ENCODE measurements around the gene SRRT. TPM values are rescaled to one million over a fixed set of nuclear protein-coding genes. Genes with fewer than 3 reads are reported as not detected.

The SRRT gene
- total and polyA plus RNA-seq, 2 donors (not counting 3 experiments of a cell fraction or from before 2014, with no cell fraction given) = 58.6 to 199 TPM

GRCh38 chr7:100863406-100863950 lies 11.4 kb upstream of the SRRT start:
- H4K20me1 ChIP-seq (replicated peaks; ENCODE audit: control insufficient read depth, extremely low read depth, insufficient read depth, low read length) = no peaks in the 10 kb centered on the region
- peaks cover 15% of the 10 kb centered on the region for H3K79me2 ChIP-seq (ENCODE audit: control insufficient read depth, insufficient read depth, low read length)
- peaks cover 5 to 7% of the 10 kb centered on the region in 2 experiments for H3K36me3 ChIP-seq (ENCODE audit: control insufficient read depth in 2 of 2, extremely low read depth in 1 of 2, insufficient read depth in 2 of 2, low read length in 2 of 2)
- no peak overlapping the region for H2AFZ ChIP-seq (ENCODE audit: low read depth, low read length)
- ChIA-PET POLR2A (no interaction called here), CTCF (interaction anchor here (0.6 to 2.2 kb wide), 3 partner anchors 11 to 28 kb away, joined by 3 to 10 read pairs (median 5); partner anchors contain the start of genes SLC12A9 and SRRT)
- H3K4me3 ChIP-seq (replicated peaks in 1 of 3; ENCODE audit: insufficient read depth in 1 of 3, low read depth in 1 of 3, low read length in 3 of 3) = no peak overlapping the region
- no peaks in the 10 kb centered on the region for H3K9me3 ChIP-seq (replicated peaks; ENCODE audit: control insufficient read depth, insufficient read depth, low read length)
- no peaks in the 10 kb centered on the region for H3K27me3 ChIP-seq (ENCODE audit: control insufficient read depth in 2 of 2, insufficient read depth in 2 of 2, low read length in 2 of 2)
- H3K4me2 ChIP-seq (ENCODE audit: insufficient read depth, low read length) = no peak overlapping the region
- dilution Hi-C loops (cut with MboI; ENCODE audit: extremely low pct_ligation_motif_present, low sequenced_read_pairs) (no loop called here), intact Hi-C loops (cut with micrococcal nuclease) (loop anchor here (10.0 kb wide), 1 partner anchor 279 kb away; the partner anchor contains the start of genes FBXO24 and LRCH4)
- H3K9ac ChIP-seq (replicated peaks; ENCODE audit: extremely low read depth, insufficient read depth, low read length) = no peak overlapping the region
- FAIRE-seq (peak; percentile 99), DNase-seq (ENCODE audit: low read depth, low spot score) (peak; percentile 82)
- H3K4me1 ChIP-seq (ENCODE audit: control insufficient read depth, extremely low read depth, insufficient read depth, low read length) = peaks cover 36% of the 10 kb centered on the region
- peak; percentile 17 for TF ChIP-seq POLR2A (IDR thresholded peaks at IDR 0.05; ENCODE audit: low read depth, low read length)
- no peak for TF ChIP-seq MAX (IDR thresholded peaks at IDR 0.05; ENCODE audit: insufficient read depth, insufficient read length)
- TF ChIP-seq CTCF (IDR thresholded peaks at IDR 0.05; ENCODE audit: extremely low read depth in 1 of 2, insufficient read depth in 1 of 2, low read depth in 1 of 2, low read length in 2 of 2) = no peak
- peak; percentile 47 for TF ChIP-seq POLR2AphosphoS5 (IDR thresholded peaks at IDR 0.05; ENCODE audit: insufficient read depth, low read depth, low read length)
- peak; percentile 72 for TF ChIP-seq GATA2 (IDR thresholded peaks at IDR 0.05; ENCODE audit: insufficient read depth, insufficient read length, low read depth, low read length)
- H3K9me1 ChIP-seq (replicated peaks; ENCODE audit: control insufficient read depth, extremely low read depth, insufficient read depth, low read length) = no peaks in the 10 kb centered on the region
- H3K27ac ChIP-seq (ENCODE audit: insufficient read depth, low read depth, low read length) = peak overlapping the region; percentile 4
- BruUV-seq (replicated peaks) = no TSS peak
